Gastrocnemius medialis (tissue), 4 donors: ENCODE results near the gene GPBAR1. TPM values are rescaled to one million over a fixed set of nuclear protein-coding genes. Genes with fewer than 3 reads are reported as not detected.
A peak's percentile ranks its signal among the peaks of the same experiment; 100 is the strongest.

Experiments used
- ATAC-seq, 2 donors: fragments of 150-250 bp; one replicate each; pipeline ENCODE4 v1.9.1; 2016
- DNase-seq, 2 donors: peaks; one replicate each; pipeline ENCODE4 v3.0.0-alpha.2; 2019
- H3K27ac ChIP-seq, 4 donors: fragments of 200-600 bp; sonication (generic); 1 replicate in 1 of 4; 2 replicates in 3 of 4; pipeline ENCODE4 v1.5.1; 2016 to 2018; ENCODE audit warnings: mild to moderate bottlenecking in 2 of 4, moderate library complexity in 1 of 4
- H3K27me3 ChIP-seq, 3 donors: fragments of 200-600 bp; sonication (generic) in 2 of 3; 1 replicate in 1 of 3; 2 replicates in 2 of 3; pipeline versions ENCODE4 v1.5.1 to v1.6.0; 2016 to 2019; ENCODE audit warnings: mild to moderate bottlenecking in 1 of 3, moderate library complexity in 1 of 3
- H3K36me3 ChIP-seq, 2 donors: fragments of 200-600 bp; sonication (generic) in 1 of 2; one replicate each; pipeline ENCODE4 v1.5.1; 2017 to 2018
- H3K4me1 ChIP-seq, 2 donors: fragments of 200-600 bp; sonication (generic) in 1 of 2; one replicate each; pipeline ENCODE4 v1.5.1; 2016 to 2017; ENCODE audit warnings: mild to moderate bottlenecking in 2 of 2
- H3K4me3 ChIP-seq, 4 donors: fragments of 200-600 bp; sonication (generic) in 3 of 4; 1 replicate in 1 of 4; 2 replicates in 3 of 4; pipeline ENCODE4 v1.5.1; 2016 to 2019; ENCODE audit warnings: mild to moderate bottlenecking in 2 of 4
- H3K9me3 ChIP-seq, 3 donors: fragments of 200-600 bp; sonication (generic) in 2 of 3; 1 replicate in 1 of 3; 2 replicates in 2 of 3; pipeline ENCODE4 v1.5.1; 2016 to 2019
- POLR2A ChIP-seq, 2 donors: fragments of 450-650 bp; IDR thresholded peaks; one replicate each; pipeline ENCODE4 v1.6.1; 2017; ENCODE audit warnings: antibody characterized with exemption in 2 of 2, mild to moderate bottlenecking in 2 of 2, moderate library complexity in 2 of 2
- in situ Hi-C, 4 donors: fragments of 200-750 bp; cut with MboI; loops; one replicate each; pipeline versions ENCODE4 v1.15.0 to v1.8.0; 2017; ENCODE audit warnings: low sequenced_read_pairs in 4 of 4
- intact Hi-C: fragments of 100-400 bp; cut with DNase I; formaldehyde crosslinking; loops from one replicate; pipeline ENCODE4 v1.15.1; 2023; ENCODE audit warnings: low total_unique reads
- total RNA-seq, 4 donors: library from RNA; depleted of rRNA; stranded (reverse); fragments of >200 nt; gene quantifications; one replicate each; pipeline versions ENCODE4 v1.1.0 to v1.2.3, GENCODE V29; 2016
- TF ChIP-seq, protein P1 (sequence below), 5 experiments: fragments of 450-650 bp in 3 of 5; fragments of 200-600 bp in 2 of 5; sonication (generic) in 2 of 5; IDR thresholded peaks in 4 of 5; conservative IDR thresholded peaks in 1 of 5; 1 replicate in 4 of 5; 2 replicates in 1 of 5; pipeline ENCODE4 v1.5.1; 2016 to 2019; ENCODE audit warnings: antibody characterized with exemption in 5 of 5, mild to moderate bottlenecking in 3 of 5, moderate library complexity in 3 of 5

GPBAR1 gene
- total RNA-seq, 4 donors from 2014 or later: 0.93 TPM; not detected in 3

DNA sequence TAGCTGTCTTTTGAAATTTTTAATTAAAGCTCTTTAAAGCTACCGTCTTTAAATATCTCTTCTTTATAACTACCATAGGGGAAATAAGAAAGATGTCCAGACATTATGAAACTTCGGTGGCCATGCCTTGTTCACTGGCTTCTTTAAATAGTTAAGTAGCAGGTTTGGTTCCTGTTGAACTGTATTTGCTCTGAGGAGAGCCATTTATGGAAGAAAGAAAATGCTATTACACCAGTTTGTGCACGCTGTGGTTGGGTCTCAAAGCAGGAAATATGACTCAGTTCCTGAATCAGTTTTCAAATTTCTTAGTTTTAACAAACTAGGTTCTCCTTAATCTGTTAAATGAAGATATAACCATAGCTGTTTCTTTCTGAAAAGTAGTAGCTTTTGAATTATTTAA is 31.6 kb upstream of the GPBAR1 start:
- no peak for DNase-seq
- TF ChIP-seq, protein P1, sequence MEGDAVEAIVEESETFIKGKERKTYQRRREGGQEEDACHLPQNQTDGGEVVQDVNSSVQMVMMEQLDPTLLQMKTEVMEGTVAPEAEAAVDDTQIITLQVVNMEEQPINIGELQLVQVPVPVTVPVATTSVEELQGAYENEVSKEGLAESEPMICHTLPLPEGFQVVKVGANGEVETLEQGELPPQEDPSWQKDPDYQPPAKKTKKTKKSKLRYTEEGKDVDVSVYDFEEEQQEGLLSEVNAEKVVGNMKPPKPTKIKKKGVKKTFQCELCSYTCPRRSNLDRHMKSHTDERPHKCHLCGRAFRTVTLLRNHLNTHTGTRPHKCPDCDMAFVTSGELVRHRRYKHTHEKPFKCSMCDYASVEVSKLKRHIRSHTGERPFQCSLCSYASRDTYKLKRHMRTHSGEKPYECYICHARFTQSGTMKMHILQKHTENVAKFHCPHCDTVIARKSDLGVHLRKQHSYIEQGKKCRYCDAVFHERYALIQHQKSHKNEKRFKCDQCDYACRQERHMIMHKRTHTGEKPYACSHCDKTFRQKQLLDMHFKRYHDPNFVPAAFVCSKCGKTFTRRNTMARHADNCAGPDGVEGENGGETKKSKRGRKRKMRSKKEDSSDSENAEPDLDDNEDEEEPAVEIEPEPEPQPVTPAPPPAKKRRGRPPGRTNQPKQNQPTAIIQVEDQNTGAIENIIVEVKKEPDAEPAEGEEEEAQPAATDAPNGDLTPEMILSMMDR (IDR thresholded peaks at IDR 0.05 in 4 of 5, conservative IDR thresholded peaks at IDR 0.05 in 1 of 5): no peak
- TF ChIP-seq POLR2A (IDR thresholded peaks at IDR 0.05): no peak
- H3K27me3 ChIP-seq: no peaks in the 10 kb centered on the region
- intact Hi-C loops: no loop called here
- H3K4me3 ChIP-seq: no peak overlapping the region
- in situ Hi-C loops: no loop called here
- peaks cover 2 to 68% of the 10 kb centered on the region in 2 donors for H3K36me3 ChIP-seq
- peaks cover 19 to 27% of the 10 kb centered on the region in 2 donors for H3K4me1 ChIP-seq
- ATAC-seq: peak; percentile 26 to 34
- H3K27ac ChIP-seq: peak overlapping the region; percentile 39 to 48 (median 46)
- H3K9me3 ChIP-seq: no peaks in the 10 kb centered on the region

DNA sequence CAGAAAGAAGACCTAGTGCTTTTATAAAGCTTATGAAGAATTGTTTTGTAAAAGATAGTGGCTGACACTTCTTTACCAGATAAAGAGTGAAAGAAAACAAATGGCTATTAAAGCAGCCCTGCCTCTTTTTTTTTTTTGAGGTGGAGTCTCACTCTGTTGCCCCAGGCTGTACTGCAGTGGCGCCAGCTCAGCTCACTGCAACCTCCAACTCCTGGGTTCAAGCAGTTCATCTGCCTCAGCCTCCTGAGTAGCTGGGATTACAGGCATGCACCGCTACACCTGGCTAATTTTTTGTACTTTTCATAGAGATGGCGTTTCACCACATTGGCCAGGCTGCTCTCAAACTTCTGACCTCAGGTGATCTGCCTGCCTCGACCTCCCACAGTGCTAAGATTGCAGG is 31.0 kb upstream of the GPBAR1 start:
- intact Hi-C loops (no loop called here), in situ Hi-C loops (no loop called here)
- TF ChIP-seq POLR2A (IDR thresholded peaks at IDR 0.05): no peak
- TF ChIP-seq, protein P1 (IDR thresholded peaks at IDR 0.05 in 4 of 5, conservative IDR thresholded peaks at IDR 0.05 in 1 of 5): no peak
- Histone ChIP-seq H3K4me3 (no peak overlapping the region), H3K4me1 (peaks cover 15 to 21% of the 10 kb centered on the region in 2 donors), H3K9me3 (no peaks in the 10 kb centered on the region), H3K27me3 (no peaks in the 10 kb centered on the region), H3K36me3 (peaks cover 2 to 72% of the 10 kb centered on the region in 2 donors), H3K27ac (peak overlapping the region in 3 of 4 donors; percentile 39 to 48 (median 46))
- DNase-seq (no peak), ATAC-seq (no peak)

DNA sequence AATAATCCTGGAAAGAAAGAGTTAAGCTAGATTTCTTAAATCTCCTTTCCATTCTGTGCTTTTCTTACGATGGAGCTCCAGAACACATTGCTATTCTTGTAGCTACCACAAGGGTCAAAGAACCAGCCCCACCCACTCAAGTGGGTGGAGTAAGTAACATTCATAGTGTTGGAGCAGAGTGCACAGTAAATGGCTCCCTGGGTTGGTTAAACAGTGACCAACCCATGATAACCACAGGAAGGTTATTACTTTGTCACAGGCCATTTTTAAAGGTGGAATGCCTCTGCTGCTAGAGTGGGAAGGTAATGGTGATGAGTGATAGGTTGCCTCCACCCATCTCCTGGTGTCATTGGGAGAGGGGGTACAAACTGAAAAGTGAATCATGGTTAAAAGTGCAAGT is 29.9 kb upstream of the GPBAR1 start:
- DNase-seq (no peak), ATAC-seq (no peak)
- Histone ChIP-seq H3K27ac (no peak overlapping the region), H3K9me3 (no peaks in the 10 kb centered on the region), H3K27me3 (no peaks in the 10 kb centered on the region), H3K4me3 (no peak overlapping the region), H3K4me1 (peaks cover 13 to 15% of the 10 kb centered on the region in 2 donors), H3K36me3 (peaks cover 2 to 73% of the 10 kb centered on the region in 2 donors)
- intact Hi-C loops (no loop called here), in situ Hi-C loops (no loop called here)
- TF ChIP-seq, protein P1 (IDR thresholded peaks at IDR 0.05 in 4 of 5, conservative IDR thresholded peaks at IDR 0.05 in 1 of 5): no peak
- TF ChIP-seq POLR2A (IDR thresholded peaks at IDR 0.05): no peak

DNA sequence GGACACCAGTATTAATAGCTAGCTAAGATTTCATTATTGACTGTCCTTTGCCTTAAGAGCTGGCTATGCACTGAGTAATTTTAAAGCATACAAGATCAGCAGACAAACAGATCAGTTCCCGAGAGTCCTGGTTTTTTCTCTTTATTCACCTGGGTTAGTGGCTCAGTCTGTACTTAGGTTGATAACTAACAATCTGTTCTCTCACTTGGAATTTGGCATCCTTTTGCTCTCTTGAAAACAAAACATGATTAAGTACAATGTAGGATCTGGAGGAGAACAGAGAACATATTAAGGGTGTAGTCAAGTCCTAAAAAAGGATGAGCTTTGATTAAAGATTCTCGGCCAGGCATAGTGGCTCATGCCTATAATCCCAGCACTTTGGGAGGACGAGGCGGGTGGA is 27.3 kb upstream of the GPBAR1 start:
- H3K9me3 ChIP-seq: no peaks in the 10 kb centered on the region
- intact Hi-C loops: no loop called here
- TF ChIP-seq POLR2A (IDR thresholded peaks at IDR 0.05): no peak
- TF ChIP-seq, protein P1 (IDR thresholded peaks at IDR 0.05 in 4 of 5, conservative IDR thresholded peaks at IDR 0.05 in 1 of 5): no peak
- H3K27me3 ChIP-seq: no peaks in the 10 kb centered on the region
- no peak overlapping the region for H3K4me3 ChIP-seq
- no peak overlapping the region for H3K27ac ChIP-seq
- peaks cover 13% of the 10 kb centered on the region in 2 donors for H3K4me1 ChIP-seq
- in situ Hi-C loops: no loop called here
- ATAC-seq (no peak), DNase-seq (no peak)
- peaks cover 2 to 81% of the 10 kb centered on the region in 2 donors for H3K36me3 ChIP-seq

DNA sequence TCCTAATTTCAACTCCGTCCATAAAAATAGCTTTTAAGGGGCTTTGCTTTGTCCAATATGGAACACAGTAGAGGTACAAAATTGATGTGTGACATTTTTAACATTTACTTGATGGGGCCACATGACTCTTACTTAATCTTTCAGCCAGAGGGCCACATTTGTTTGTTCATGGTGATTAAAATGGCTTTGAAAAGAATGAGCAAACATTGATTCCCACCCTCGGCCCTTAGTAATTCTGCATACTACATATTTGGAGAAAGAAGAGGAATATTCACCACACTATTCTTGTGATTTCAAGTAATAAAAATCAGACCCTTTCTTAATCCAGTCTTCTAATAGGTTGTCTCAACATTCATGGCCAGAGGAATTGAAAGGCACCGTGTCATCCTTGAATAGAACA is 26.3 kb upstream of the GPBAR1 start:
- Histone ChIP-seq H3K36me3 (peaks cover 2 to 85% of the 10 kb centered on the region in 2 donors), H3K4me3 (no peak overlapping the region), H3K4me1 (peaks cover 4 to 6% of the 10 kb centered on the region in 2 donors), H3K9me3 (no peaks in the 10 kb centered on the region), H3K27me3 (no peaks in the 10 kb centered on the region), H3K27ac (no peak overlapping the region)
- no peak for DNase-seq
- ATAC-seq: no peak
- no peak for TF ChIP-seq POLR2A (IDR thresholded peaks at IDR 0.05)
- TF ChIP-seq, protein P1 (IDR thresholded peaks at IDR 0.05 in 4 of 5, conservative IDR thresholded peaks at IDR 0.05 in 1 of 5): no peak
- in situ Hi-C loops (no loop called here), intact Hi-C loops (no loop called here)
